Tibial nerve (tissue), 3 donors: Measurements from ENCODE around the gene SHISA2.

Experiments used
- POLR2A ChIP-seq, 2 donors: fragments of 450-650 bp; IDR thresholded peaks; one replicate each; pipeline ENCODE4 v1.6.1; 2017; ENCODE audit warnings: antibody characterized with exemption in 2 of 2, mild to moderate bottlenecking in 2 of 2, moderate library complexity in 2 of 2
- TF ChIP-seq, protein P1 (sequence below), 5 experiments: fragments of 200-600 bp in 3 of 5; fragments of 450-650 bp in 2 of 5; sonication (generic) in 3 of 5; IDR thresholded peaks; one replicate each; pipeline ENCODE4 v1.5.1; 2016 to 2019; ENCODE audit warnings: antibody characterized with exemption in 5 of 5, mild to moderate bottlenecking in 3 of 5, moderate library complexity in 2 of 5

DNA sequence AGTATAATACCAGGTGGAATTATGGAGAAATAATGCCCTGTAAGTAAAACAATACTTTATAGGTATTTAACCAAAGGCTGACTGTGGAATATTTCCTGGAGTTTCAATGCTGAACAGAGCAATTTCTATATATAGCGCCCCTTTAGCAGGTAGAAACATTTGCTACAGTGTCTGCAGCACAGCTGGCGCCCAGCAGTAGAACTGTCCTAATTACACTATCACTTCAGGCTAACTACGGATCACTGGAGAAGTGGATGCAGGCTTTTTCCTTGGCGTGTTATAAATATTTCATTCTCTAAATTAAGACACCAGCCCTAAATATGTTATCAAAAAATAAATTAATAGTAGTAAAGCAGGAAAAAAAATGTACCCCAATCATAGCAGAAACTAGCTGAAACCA is 3.1 kb downstream of the SHISA2 start:
- TF ChIP-seq, protein P1, sequence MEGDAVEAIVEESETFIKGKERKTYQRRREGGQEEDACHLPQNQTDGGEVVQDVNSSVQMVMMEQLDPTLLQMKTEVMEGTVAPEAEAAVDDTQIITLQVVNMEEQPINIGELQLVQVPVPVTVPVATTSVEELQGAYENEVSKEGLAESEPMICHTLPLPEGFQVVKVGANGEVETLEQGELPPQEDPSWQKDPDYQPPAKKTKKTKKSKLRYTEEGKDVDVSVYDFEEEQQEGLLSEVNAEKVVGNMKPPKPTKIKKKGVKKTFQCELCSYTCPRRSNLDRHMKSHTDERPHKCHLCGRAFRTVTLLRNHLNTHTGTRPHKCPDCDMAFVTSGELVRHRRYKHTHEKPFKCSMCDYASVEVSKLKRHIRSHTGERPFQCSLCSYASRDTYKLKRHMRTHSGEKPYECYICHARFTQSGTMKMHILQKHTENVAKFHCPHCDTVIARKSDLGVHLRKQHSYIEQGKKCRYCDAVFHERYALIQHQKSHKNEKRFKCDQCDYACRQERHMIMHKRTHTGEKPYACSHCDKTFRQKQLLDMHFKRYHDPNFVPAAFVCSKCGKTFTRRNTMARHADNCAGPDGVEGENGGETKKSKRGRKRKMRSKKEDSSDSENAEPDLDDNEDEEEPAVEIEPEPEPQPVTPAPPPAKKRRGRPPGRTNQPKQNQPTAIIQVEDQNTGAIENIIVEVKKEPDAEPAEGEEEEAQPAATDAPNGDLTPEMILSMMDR (IDR thresholded peaks at IDR 0.05): no peak
- TF ChIP-seq POLR2A (IDR thresholded peaks at IDR 0.05): no peak
